GM23338 (cell line): ENCODE results near the gene AGBL4. TPM values are rescaled to one million over a fixed set of nuclear protein-coding genes. Genes with fewer than 3 reads are reported as not detected.

Source experiments
- ATAC-seq: fragments of 200-7000 bp; cut with Tn5 transposase; 3 replicates; pipeline ENCODE4 v1.9.1; 2020
- DNase-seq: peaks from one replicate; pipeline ENCODE4 v3.0.0-alpha.2; 2015; ENCODE audit warnings: low spot score
- H2AFZ ChIP-seq: fragments of 200-600 bp; sonication (generic); 2 replicates; pipeline ENCODE4 v1.8.0; 2016; ENCODE audit warnings: antibody characterized with exemption, mild to moderate bottlenecking, moderate library complexity
- H3F3A ChIP-seq: fragments of 200-600 bp; sonication (generic); replicated peaks from 2 replicates; pipeline ENCODE4 v1.8.0; 2017; ENCODE audit warnings: antibody characterized with exemption, mixed run types, low read depth
- H3K27ac ChIP-seq: fragments of 200-600 bp; sonication (generic); 2 replicates; pipeline ENCODE4 v1.6.1; 2016; ENCODE audit warnings: low read depth
- H3K27me3 ChIP-seq: fragments of 200-600 bp; sonication (generic); 2 replicates; pipeline ENCODE4 v1.8.0; 2016; ENCODE audit warnings: mild to moderate bottlenecking, mixed run types, moderate library complexity; ENCODE audit not compliant: insufficient read depth
- H3K36me3 ChIP-seq: fragments of 200-600 bp; sonication (generic); 2 replicates; pipeline ENCODE4 v1.8.0; 2016; ENCODE audit warnings: mild to moderate bottlenecking; ENCODE audit not compliant: insufficient read depth
- H3K4me1 ChIP-seq: fragments of 200-600 bp; sonication (generic); 2 replicates; pipeline ENCODE4 v1.8.0; 2016; ENCODE audit warnings: mild to moderate bottlenecking, moderate library complexity; ENCODE audit not compliant: insufficient read depth
- H3K4me2 ChIP-seq: fragments of 200-600 bp; sonication (generic); 2 replicates; pipeline ENCODE4 v1.7.1; 2017; ENCODE audit warnings: mixed run types
- H3K4me3 ChIP-seq: fragments of 200-600 bp; sonication (generic); 2 replicates; pipeline ENCODE4 v1.6.1; 2016; ENCODE audit warnings: mixed run types
- H3K79me2 ChIP-seq: fragments of 200-600 bp; sonication (generic); replicated peaks from 2 replicates; pipeline ENCODE4 v1.8.0; 2017; ENCODE audit warnings: mild to moderate bottlenecking; ENCODE audit not compliant: insufficient read depth
- H3K9me2 ChIP-seq: fragments of 200-600 bp; sonication (generic); 2 replicates; pipeline ENCODE4 v1.8.0; 2017; ENCODE audit not compliant: insufficient read depth
- H4K20me1 ChIP-seq: fragments of 200-600 bp; sonication (generic); replicated peaks from 2 replicates; pipeline ENCODE4 v1.8.0; 2017; ENCODE audit warnings: mild to moderate bottlenecking; ENCODE audit not compliant: insufficient read depth
- H3K27ac Mint-ChIP-seq: 2 replicates; pipeline ENCODE4 v1.8.0; 2020; ENCODE audit warnings: inconsistent platforms, mild to moderate bottlenecking, moderate library complexity, mixed read lengths
- H3K27me3 Mint-ChIP-seq: 3 replicates; pipeline ENCODE4 v1.8.0; 2022; ENCODE audit warnings: low read depth, mild to moderate bottlenecking, moderate library complexity, mixed read lengths, inconsistent platforms; ENCODE audit not compliant: insufficient read depth, poor library complexity
- H3K36me3 Mint-ChIP-seq: 3 replicates; pipeline ENCODE4 v1.8.0; 2021; ENCODE audit warnings: low read depth, mild to moderate bottlenecking, inconsistent platforms, moderate library complexity, mixed read lengths
- H3K4me1 Mint-ChIP-seq: 3 replicates; pipeline ENCODE4 v1.8.0; 2020; ENCODE audit warnings: mild to moderate bottlenecking, inconsistent platforms, mixed read lengths
- H3K4me3 Mint-ChIP-seq: 3 replicates; pipeline ENCODE4 v1.8.0; 2021; ENCODE audit warnings: moderate library complexity, mild to moderate bottlenecking, inconsistent platforms, mixed read lengths
- H3K9me3 Mint-ChIP-seq: 3 replicates; pipeline ENCODE4 v1.8.0; 2020; ENCODE audit warnings: moderate library complexity, mild to moderate bottlenecking, inconsistent platforms, mixed read lengths
- CREB1 ChIP-seq: fragments of 250-450 bp; sonication (Bioruptor Pico); IDR thresholded peaks from 2 replicates; pipeline ENCODE4 v1.5.0; 2020; ENCODE audit warnings: low read depth, mild to moderate bottlenecking, moderate library complexity
- ETS1 ChIP-seq: IDR thresholded peaks from 2 replicates; pipeline ENCODE4 v1.6.1; 2016; ENCODE audit warnings: antibody characterized with exemption
- EZH2 ChIP-seq: fragments of 200-600 bp; sonication (generic); IDR thresholded peaks from one replicate; pipeline ENCODE4 v1.8.0; 2017; ENCODE audit warnings: antibody characterized with exemption, mild to moderate bottlenecking, low read depth; ENCODE audit not compliant: unreplicated experiment
- JUNB ChIP-seq: IDR thresholded peaks from one replicate; pipeline ENCODE4 v1.6.1; 2016; ENCODE audit warnings: antibody characterized with exemption; ENCODE audit not compliant: unreplicated experiment
- NANOG ChIP-seq: IDR thresholded peaks from 2 replicates; pipeline ENCODE4 v1.6.1; 2016; ENCODE audit warnings: antibody characterized with exemption, borderline replicate concordance
- STAT1 ChIP-seq: IDR thresholded peaks from one replicate; pipeline ENCODE4 v1.6.1; 2016; ENCODE audit warnings: antibody characterized with exemption; ENCODE audit not compliant: unreplicated experiment
- ZNF114 ChIP-seq: fragments of 250-450 bp; sonication (Bioruptor Pico); IDR thresholded peaks from 2 replicates; pipeline ENCODE4 v1.5.0; 2020; ENCODE audit warnings: mild to moderate bottlenecking, moderate library complexity
- ZNF331 ChIP-seq: fragments of 250-450 bp; sonication (Bioruptor Pico); IDR thresholded peaks from 2 replicates; pipeline ENCODE4 v1.5.0; 2020; ENCODE audit warnings: low read depth, mild to moderate bottlenecking, moderate library complexity
- ZNF462 ChIP-seq: fragments of 250-450 bp; sonication (Bioruptor Pico); IDR thresholded peaks from 2 replicates; pipeline ENCODE4 v1.5.0; 2020; ENCODE audit warnings: mild to moderate bottlenecking, moderate library complexity
- polyA plus RNA-seq: library from polyadenylated mRNA; unstranded; fragments of >200 nt; fragmentation: Nextera tagmentation; extraction: Ambion mirVana; gene quantifications from 2 replicates; pipeline ENCODE4 v1.2.1, GENCODE V29; 2016
- total RNA-seq: library from RNA; depleted of rRNA; stranded (reverse); fragments of >200 nt; shearing (Covaris generic); gene quantifications from 2 replicates; pipeline ENCODE4 v1.2.3, GENCODE V29; 2014

Gene AGBL4
- total and polyA plus RNA-seq, 2 experiments from 2014 or later: 0.91 to 1.5 TPM

GRCh38 chr1:48563021-48563420 is 1460.7 kb downstream of the AGBL4 start (continued):
- no peak for TF ChIP-seq ZNF462 (CRISPR knock-in tag)
- TF ChIP-seq ETS1: no peak

- H3K79me2 ChIP-seq: no peaks in the 10 kb centered on the region
- no peak overlapping the region for H2AFZ ChIP-seq
- Mint-ChIP-seq H3K27ac (no peak overlapping the region), H3K4me3 (no peak overlapping the region), H3K27me3 (no peaks in the 10 kb centered on the region), H3K36me3 (no peaks in the 10 kb centered on the region), H3K4me1 (peaks cover 6% of the 10 kb centered on the region), H3K9me3 (no peaks in the 10 kb centered on the region; the same call in 2 of the 3 replicates)
- H3K27me3 ChIP-seq: no peaks in the 10 kb centered on the region
- H3K4me3 ChIP-seq: no peak overlapping the region
- no peaks in the 10 kb centered on the region for H3K36me3 ChIP-seq
- ATAC-seq (no peak), DNase-seq (no peak)
- H3K4me2 ChIP-seq: no peak overlapping the region
- peaks cover 11% of the 10 kb centered on the region; the same call in 1 of the 2 replicates for H3K9me2 ChIP-seq
- H3K4me1 ChIP-seq: peaks cover 6% of the 10 kb centered on the region
- no peak overlapping the region for H3K27ac ChIP-seq
- H3F3A ChIP-seq: no peaks in the 10 kb centered on the region
- no peaks in the 10 kb centered on the region for H4K20me1 ChIP-seq
- TF ChIP-seq CREB1 (CRISPR knock-in tag) (no peak), JUNB (no peak), NANOG (no peak), STAT1 (no peak), ZNF114 (CRISPR knock-in tag) (no peak), EZH2 (no peak), ZNF462 (CRISPR knock-in tag) (no peak), ZNF331 (no peak)
Observed at GRCh38 chr1:48561444-48561843, 1462.3 kb downstream of the AGBL4 start.
